ENCODE measurements around the gene INVS. TPM values are rescaled to one million over a fixed set of nuclear protein-coding genes. Genes with fewer than 3 reads are reported as not detected.

INVS gene
- total and polyA plus RNA-seq, 2 of the 13 experiments (the other 11 are each of a cell fraction or from before 2014, with no cell fraction given): 11.3 to 16.3 TPM

DNA sequence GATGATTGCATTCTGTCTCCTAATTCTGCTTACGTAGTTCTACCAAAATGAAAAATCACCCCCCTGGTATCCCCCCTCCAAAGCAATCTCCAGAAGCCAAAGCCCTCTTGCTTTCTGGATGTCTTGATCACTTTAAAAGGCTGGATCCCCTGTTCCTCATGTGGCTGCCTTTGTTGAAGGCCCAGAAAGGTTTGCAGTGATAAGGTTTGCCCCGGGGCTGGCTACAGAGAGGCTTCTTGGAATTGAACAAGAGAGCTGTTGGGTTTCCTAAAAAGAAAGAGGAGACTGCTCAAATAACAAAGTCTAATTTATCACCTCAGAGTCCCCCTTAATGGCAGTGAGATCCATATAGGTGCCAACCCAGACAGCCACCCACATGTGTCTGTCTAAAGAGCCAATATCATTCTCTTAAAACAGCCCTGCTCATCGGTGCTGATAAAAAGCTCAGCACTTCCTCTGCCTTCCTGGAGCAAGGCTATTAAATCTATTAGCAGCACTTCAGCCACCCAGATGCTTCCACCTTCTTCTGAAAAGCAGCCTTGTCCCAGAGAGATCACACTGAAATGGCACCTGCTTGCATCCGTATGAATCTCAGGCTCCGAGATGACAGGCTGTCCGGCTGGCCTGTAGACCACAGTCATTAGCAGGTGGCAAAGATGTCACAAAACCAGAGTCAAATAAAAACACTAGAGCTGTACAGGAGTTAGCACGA is 182.8 kb downstream of the INVS start:
- Histone ChIP-seq H3K9me3 (ENCODE audit: low read length) (no peaks in the 10 kb centered on the region), H3K4me3 (replicated peaks in 1 of 3; ENCODE audit: insufficient read depth in 1 of 3, low read depth in 2 of 3, low read length in 3 of 3) (no peak overlapping the region), H2AFZ (ENCODE audit: low read length) (no peak overlapping the region), H4K20me1 (ENCODE audit: insufficient read depth, low read length) (no peaks in the 10 kb centered on the region), H3K36me3 (replicated peaks in 1 of 2; ENCODE audit: control insufficient read depth in 1 of 2, insufficient read depth in 2 of 2, low read length in 2 of 2) (peaks cover 6 to 25% of the 10 kb centered on the region in 2 experiments; a peak in 4 of 5 replicates), H3K9ac (ENCODE audit: insufficient read depth, low read depth, low read length) (no peak overlapping the region), H3K4me2 (ENCODE audit: low read depth, low read length) (no peak overlapping the region), H3K4me1 (ENCODE audit: insufficient read depth, low read length) (no peaks in the 10 kb centered on the region), H3K79me2 (ENCODE audit: insufficient read depth, low read length) (no peaks in the 10 kb centered on the region), H3K27ac (ENCODE audit: extremely low read length, insufficient read depth, low read length) (no peak overlapping the region), H3K27me3 (ENCODE audit: control insufficient read depth in 1 of 2, insufficient read depth in 2 of 2, low read length in 2 of 2) (no peaks in the 10 kb centered on the region)
- intact Hi-C loops (cut with micrococcal nuclease; ENCODE audit: unreplicated experiment) (no loop called here), in situ Hi-C loops (cut with HindIII; ENCODE audit: extremely low pct_ligation_motif_present, low pct_unique_long_range_greater_than_20kb) (no loop called here)
- no TSS peak for BruUV-seq (replicated peaks)
- ChIA-PET POLR2A (no interaction called here), CTCF (ENCODE audit: low intra/inter-chr PET ratio, low total read pairs) (no interaction called here)
- ATAC-seq (no peak), FAIRE-seq (no peak), DNase-seq (ENCODE audit: low spot score) (no peak)
- WGBS (ENCODE audit: low lambda C conversion rate): 97% methylated on average over 4 of the region's 7 CpGs
- TF ChIP-seq ZFP90 (CRISPR knock-in tag; IDR thresholded peaks at IDR 0.05; ENCODE audit: borderline replicate concordance) (no peak), ZNF484 (CRISPR knock-in tag; IDR thresholded peaks at IDR 0.05; ENCODE audit: borderline replicate concordance, low read depth) (no peak), MTF1 (CRISPR knock-in tag; IDR thresholded peaks at IDR 0.05) (no peak), KLF12 (CRISPR knock-in tag; IDR thresholded peaks at IDR 0.05; ENCODE audit: borderline replicate concordance) (no peak), XBP1 (CRISPR knock-in tag; IDR thresholded peaks at IDR 0.05) (no peak), ZNF616 (CRISPR knock-in tag; IDR thresholded peaks at IDR 0.05; ENCODE audit: low read depth) (no peak), PLRG1 (conservative IDR thresholded peaks at IDR 0.05) (no peak), NAIF1 (CRISPR knock-in tag; IDR thresholded peaks at IDR 0.05; ENCODE audit: borderline replicate concordance) (no peak), REXO4 (CRISPR knock-in tag; IDR thresholded peaks at IDR 0.05; ENCODE audit: borderline replicate concordance) (no peak), ZBTB8A (CRISPR knock-in tag; IDR thresholded peaks at IDR 0.05; ENCODE audit: borderline replicate concordance, low read depth) (no peak)
- TF ChIP-seq, protein P1, sequence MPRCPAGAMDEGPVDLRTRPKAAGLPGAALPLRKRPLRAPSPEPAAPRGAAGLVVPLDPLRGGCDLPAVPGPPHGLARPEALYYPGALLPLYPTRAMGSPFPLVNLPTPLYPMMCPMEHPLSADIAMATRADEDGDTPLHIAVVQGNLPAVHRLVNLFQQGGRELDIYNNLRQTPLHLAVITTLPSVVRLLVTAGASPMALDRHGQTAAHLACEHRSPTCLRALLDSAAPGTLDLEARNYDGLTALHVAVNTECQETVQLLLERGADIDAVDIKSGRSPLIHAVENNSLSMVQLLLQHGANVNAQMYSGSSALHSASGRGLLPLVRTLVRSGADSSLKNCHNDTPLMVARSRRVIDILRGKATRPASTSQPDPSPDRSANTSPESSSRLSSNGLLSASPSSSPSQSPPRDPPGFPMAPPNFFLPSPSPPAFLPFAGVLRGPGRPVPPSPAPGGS (CRISPR knock-in tag; IDR thresholded peaks at IDR 0.05): no peak
- TF ChIP-seq, protein P2, sequence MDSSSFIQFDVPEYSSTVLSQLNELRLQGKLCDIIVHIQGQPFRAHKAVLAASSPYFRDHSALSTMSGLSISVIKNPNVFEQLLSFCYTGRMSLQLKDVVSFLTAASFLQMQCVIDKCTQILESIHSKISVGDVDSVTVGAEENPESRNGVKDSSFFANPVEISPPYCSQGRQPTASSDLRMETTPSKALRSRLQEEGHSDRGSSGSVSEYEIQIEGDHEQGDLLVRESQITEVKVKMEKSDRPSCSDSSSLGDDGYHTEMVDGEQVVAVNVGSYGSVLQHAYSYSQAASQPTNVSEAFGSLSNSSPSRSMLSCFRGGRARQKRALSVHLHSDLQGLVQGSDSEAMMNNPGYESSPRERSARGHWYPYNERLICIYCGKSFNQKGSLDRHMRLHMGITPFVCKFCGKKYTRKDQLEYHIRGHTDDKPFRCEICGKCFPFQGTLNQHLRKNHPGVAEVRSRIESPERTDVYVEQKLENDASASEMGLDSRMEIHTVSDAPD (CRISPR knock-in tag; IDR thresholded peaks at IDR 0.05): no peak
- TF ChIP-seq, protein P3, sequence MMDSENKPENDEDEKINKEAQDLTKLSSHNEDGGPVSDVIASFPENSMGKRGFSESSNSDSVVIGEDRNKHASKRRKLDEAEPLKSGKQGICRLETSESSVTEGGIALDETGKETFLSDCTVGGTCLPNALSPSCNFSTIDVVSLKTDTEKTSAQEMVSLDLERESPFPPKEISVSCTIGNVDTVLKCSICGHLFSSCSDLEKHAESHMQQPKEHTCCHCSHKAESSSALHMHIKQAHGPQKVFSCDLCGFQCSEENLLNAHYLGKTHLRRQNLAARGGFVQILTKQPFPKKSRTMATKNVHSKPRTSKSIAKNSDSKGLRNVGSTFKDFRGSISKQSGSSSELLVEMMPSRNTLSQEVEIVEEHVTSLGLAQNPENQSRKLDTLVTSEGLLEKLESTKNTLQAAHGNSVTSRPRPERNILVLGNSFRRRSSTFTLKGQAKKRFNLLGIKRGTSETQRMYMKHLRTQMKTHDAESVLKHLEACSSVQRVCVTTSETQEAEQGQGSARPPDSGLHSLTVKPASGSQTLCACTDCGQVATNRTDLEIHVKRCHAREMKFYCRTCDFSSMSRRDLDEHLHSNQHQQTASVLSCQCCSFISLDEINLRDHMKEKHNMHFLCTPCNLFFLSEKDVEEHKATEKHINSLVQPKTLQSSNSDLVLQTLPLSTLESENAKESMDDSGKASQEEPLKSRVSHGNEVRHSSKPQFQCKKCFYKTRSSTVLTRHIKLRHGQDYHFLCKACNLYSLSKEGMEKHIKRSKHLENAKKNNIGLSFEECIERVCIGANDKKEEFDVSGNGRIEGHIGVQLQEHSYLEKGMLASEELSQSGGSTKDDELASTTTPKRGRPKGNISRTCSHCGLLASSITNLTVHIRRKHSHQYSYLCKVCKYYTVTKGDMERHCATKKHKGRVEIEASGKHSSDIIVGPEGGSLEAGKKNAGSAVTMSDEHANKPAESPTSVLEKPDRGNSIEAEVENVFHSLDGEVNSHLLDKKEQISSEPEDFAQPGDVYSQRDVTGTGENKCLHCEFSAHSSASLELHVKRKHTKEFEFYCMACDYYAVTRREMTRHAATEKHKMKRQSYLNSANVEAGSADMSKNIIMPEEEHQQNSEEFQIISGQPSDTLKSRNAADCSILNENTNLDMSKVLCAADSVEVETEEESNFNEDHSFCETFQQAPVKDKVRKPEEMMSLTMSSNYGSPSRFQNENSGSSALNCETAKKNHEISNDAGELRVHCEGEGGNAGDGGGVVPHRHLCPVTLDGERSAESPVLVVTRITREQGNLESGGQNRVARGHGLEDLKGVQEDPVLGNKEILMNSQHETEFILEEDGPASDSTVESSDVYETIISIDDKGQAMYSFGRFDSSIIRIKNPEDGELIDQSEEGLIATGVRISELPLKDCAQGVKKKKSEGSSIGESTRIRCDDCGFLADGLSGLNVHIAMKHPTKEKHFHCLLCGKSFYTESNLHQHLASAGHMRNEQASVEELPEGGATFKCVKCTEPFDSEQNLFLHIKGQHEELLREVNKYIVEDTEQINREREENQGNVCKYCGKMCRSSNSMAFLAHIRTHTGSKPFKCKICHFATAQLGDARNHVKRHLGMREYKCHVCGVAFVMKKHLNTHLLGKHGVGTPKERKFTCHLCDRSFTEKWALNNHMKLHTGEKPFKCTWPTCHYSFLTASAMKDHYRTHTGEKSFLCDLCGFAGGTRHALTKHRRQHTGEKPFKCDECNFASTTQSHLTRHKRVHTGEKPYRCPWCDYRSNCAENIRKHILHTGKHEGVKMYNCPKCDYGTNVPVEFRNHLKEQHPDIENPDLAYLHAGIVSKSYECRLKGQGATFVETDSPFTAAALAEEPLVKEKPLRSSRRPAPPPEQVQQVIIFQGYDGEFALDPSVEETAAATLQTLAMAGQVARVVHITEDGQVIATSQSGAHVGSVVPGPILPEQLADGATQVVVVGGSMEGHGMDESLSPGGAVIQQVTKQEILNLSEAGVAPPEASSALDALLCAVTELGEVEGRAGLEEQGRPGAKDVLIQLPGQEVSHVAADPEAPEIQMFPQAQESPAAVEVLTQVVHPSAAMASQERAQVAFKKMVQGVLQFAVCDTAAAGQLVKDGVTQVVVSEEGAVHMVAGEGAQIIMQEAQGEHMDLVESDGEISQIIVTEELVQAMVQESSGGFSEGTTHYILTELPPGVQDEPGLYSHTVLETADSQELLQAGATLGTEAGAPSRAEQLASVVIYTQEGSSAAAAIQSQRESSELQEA (CRISPR knock-in tag; IDR thresholded peaks at IDR 0.05; ENCODE audit: not compliant biosample characterization): no peak

Measured in HepG2 (cell line).